ENCODE measurements around the gene CD59.
"Not testable (repeated sequence)": the region's sequence is repeated elsewhere in the genome, so short reads cannot be mapped to it uniquely, and the experiment has no call there.

The CD59 gene

GRCh38 chr11:33742249-33742851 is 6.1 kb upstream of the CD59 start:
- DNase-seq (ENCODE audit: low read depth, low spot score) = no peak

- DNase-seq (ENCODE audit: low read depth, low spot score) = no peak
Observed at GRCh38 chr11:33741806-33742205, 5.6 kb upstream of the CD59 start.

- DNase-seq (ENCODE audit: low read depth, low spot score) = no peak
Observed at GRCh38 chr11:33737362-33737821, 1.2 kb upstream of the CD59 start.

GRCh38 chr11:33735271-33736147 is 714 bp downstream of the CD59 start:
- peak; percentile 25 for DNase-seq (ENCODE audit: low read depth, low spot score)

- DNase-seq (ENCODE audit: low read depth, low spot score) = no peak
Observed at GRCh38 chr11:33734441-33735270, 1.6 kb downstream of the CD59 start.

GRCh38 chr11:33733980-33734379 is 2.2 kb downstream of the CD59 start:
- no peak for DNase-seq (ENCODE audit: low read depth, low spot score)

GRCh38 chr11:33731723-33732531 is 4.3 kb downstream of the CD59 start:
- no peak for DNase-seq (ENCODE audit: low read depth, low spot score)

- DNase-seq (ENCODE audit: low read depth, low spot score) = no peak
Observed at GRCh38 chr11:33730716-33731115, 5.5 kb downstream of the CD59 start.

GRCh38 chr11:33729072-33729664 is 7.1 kb downstream of the CD59 start:
- DNase-seq (ENCODE audit: low read depth, low spot score) = not testable (repeated sequence)

GRCh38 chr11:33727539-33727938 is 8.7 kb downstream of the CD59 start:
- not testable (repeated sequence) for DNase-seq (ENCODE audit: low read depth, low spot score)

GRCh38 chr11:33725496-33725895 is 10.7 kb downstream of the CD59 start:
- no peak for DNase-seq (ENCODE audit: low read depth, low spot score)

GRCh38 chr11:33724644-33725035 is 11.6 kb downstream of the CD59 start:
- DNase-seq (ENCODE audit: low read depth, low spot score) = no peak

GRCh38 chr11:33723238-33723881 is 12.9 kb downstream of the CD59 start:
- peak; percentile 67 for DNase-seq (ENCODE audit: low read depth, low spot score)

- no peak for DNase-seq (ENCODE audit: low read depth, low spot score)
Observed at GRCh38 chr11:33722590-33723234, 13.5 kb downstream of the CD59 start.

GRCh38 chr11:33721984-33722383 is 14.2 kb downstream of the CD59 start:
- no peak for DNase-seq (ENCODE audit: low read depth, low spot score)

GRCh38 chr11:33721426-33721825 is 14.8 kb downstream of the CD59 start:
- DNase-seq (ENCODE audit: low read depth, low spot score) = no peak

GRCh38 chr11:33719587-33719986 is 16.6 kb downstream of the CD59 start:
- no peak for DNase-seq (ENCODE audit: low read depth, low spot score)

- DNase-seq (ENCODE audit: low read depth, low spot score) = no peak
Observed at GRCh38 chr11:33718440-33718839, 17.8 kb downstream of the CD59 start.

- no peak for DNase-seq (ENCODE audit: low read depth, low spot score)
Observed at GRCh38 chr11:33716243-33716642, 20.0 kb downstream of the CD59 start.

- no peak for DNase-seq (ENCODE audit: low read depth, low spot score)
Observed at GRCh38 chr11:33713856-33714398, 22.3 kb downstream of the CD59 start.
